CD14-positive monocyte (primary cell): ENCODE measurements around the gene LSM3. TPM values are rescaled to one million over a fixed set of nuclear protein-coding genes. Genes with fewer than 3 reads are reported as not detected.

Experiments used
- DNase-seq, 3 donors: peaks; one replicate each; pipeline ENCODE4 v3.0.0-alpha.2; 2011 to 2022
- H2AFZ ChIP-seq: 2 replicates; pipeline ENCODE4 v1.6.0; 2012; ENCODE audit warnings: mild to moderate bottlenecking, low read depth, low read length, inconsistent platforms; ENCODE audit not compliant: insufficient read depth, poor library complexity, severe bottlenecking
- H3K27ac ChIP-seq, 2 donors: 1 replicate in 1 of 2; 2 replicates in 1 of 2; pipeline ENCODE4 v1.5.1; 2012 to 2013; ENCODE audit warnings: low read length in 2 of 2, control low read depth in 1 of 2, inconsistent platforms in 1 of 2, low read depth in 1 of 2, mild to moderate bottlenecking in 1 of 2
- H3K27me3 ChIP-seq, 2 donors: one replicate each; pipeline versions ENCODE4 v1.6.0 to v1.6.1; 2011 to 2013; ENCODE audit warnings: low read length in 2 of 2; ENCODE audit not compliant: control insufficient read depth in 2 of 2, insufficient read depth in 2 of 2
- H3K36me3 ChIP-seq, 2 donors: replicated peaks in 1 of 2; 1 replicate in 1 of 2; 2 replicates in 1 of 2; pipeline versions ENCODE4 v1.5.1 to v1.6.1; 2012 to 2013; ENCODE audit warnings: low read length in 2 of 2, control low read depth in 1 of 2, inconsistent platforms in 1 of 2, mild to moderate bottlenecking in 1 of 2; ENCODE audit not compliant: insufficient read depth in 2 of 2, control insufficient read depth in 1 of 2
- H3K4me1 ChIP-seq, 2 donors: 1 replicate in 1 of 2; 2 replicates in 1 of 2; pipeline versions ENCODE4 v1.5.1 to v1.6.1; 2012 to 2013; ENCODE audit warnings: low read length in 2 of 2, control low read depth in 1 of 2, inconsistent platforms in 1 of 2, mild to moderate bottlenecking in 1 of 2, moderate library complexity in 1 of 2; ENCODE audit not compliant: insufficient read depth in 2 of 2, control insufficient read depth in 1 of 2
- H3K4me2 ChIP-seq: replicated peaks from 2 replicates; pipeline ENCODE3; 2012; ENCODE audit warnings: low read length, moderate library complexity, mild to moderate bottlenecking; ENCODE audit not compliant: poor library complexity, severe bottlenecking; ENCODE audit errors: extremely low read depth
- H3K4me3 ChIP-seq, 3 experiments: fragments of 200-600 bp in 1 of 3; sonication (generic) in 1 of 3; replicated peaks in 1 of 3; 1 replicate in 2 of 3; 2 replicates in 1 of 3; pipeline ENCODE4 v1.5.1; 2011 to 2013; ENCODE audit warnings: low read length in 3 of 3, mild to moderate bottlenecking in 3 of 3, control low read depth in 2 of 3, low read depth in 2 of 3, inconsistent platforms in 1 of 3, moderate library complexity in 1 of 3
- H3K79me2 ChIP-seq: 2 replicates; pipeline ENCODE4 v1.6.0; 2012; ENCODE audit warnings: mild to moderate bottlenecking, control low read depth, inconsistent platforms, low read length, moderate library complexity; ENCODE audit not compliant: insufficient read depth
- H3K9ac ChIP-seq: 2 replicates; pipeline ENCODE4 v1.6.0; 2017; ENCODE audit warnings: low read length, mild to moderate bottlenecking; ENCODE audit not compliant: insufficient read depth, poor library complexity, severe bottlenecking
- H3K9me3 ChIP-seq, 2 donors: replicated peaks in 1 of 2; 1 replicate in 1 of 2; 2 replicates in 1 of 2; pipeline versions ENCODE4 v1.5.1 to v1.6.1; 2012 to 2013; ENCODE audit warnings: low read length in 2 of 2, control low read depth in 1 of 2; ENCODE audit not compliant: control insufficient read depth in 1 of 2, insufficient read depth in 1 of 2
- H4K20me1 ChIP-seq: 2 replicates; pipeline ENCODE4 v1.6.0; 2012; ENCODE audit warnings: mild to moderate bottlenecking, low read length, control low read depth, moderate library complexity; ENCODE audit not compliant: insufficient read depth
- H3K27ac Mint-ChIP-seq, 7 donors: one replicate each; pipeline ENCODE4 v1.8.0; 2020; ENCODE audit warnings: mild to moderate bottlenecking in 7 of 7, mixed read lengths in 7 of 7, moderate library complexity in 6 of 7, inconsistent platforms in 2 of 7
- H3K27me3 Mint-ChIP-seq, 3 donors: one replicate each; pipeline ENCODE4 v1.8.0; 2021 to 2022; ENCODE audit warnings: low read depth in 3 of 3, mild to moderate bottlenecking in 3 of 3, mixed read lengths in 3 of 3, moderate library complexity in 3 of 3, inconsistent platforms in 1 of 3
- H3K36me3 Mint-ChIP-seq, 2 donors: one replicate each; pipeline ENCODE4 v1.8.0; 2020; ENCODE audit warnings: mixed read lengths in 2 of 2, inconsistent platforms in 1 of 2, mild to moderate bottlenecking in 1 of 2
- H3K4me1 Mint-ChIP-seq: one replicate; pipeline ENCODE4 v1.8.0; 2020; ENCODE audit warnings: mild to moderate bottlenecking, mixed read lengths
- H3K4me3 Mint-ChIP-seq, 2 donors: one replicate each; pipeline ENCODE4 v1.8.0; 2020; ENCODE audit warnings: mild to moderate bottlenecking in 2 of 2, mixed read lengths in 2 of 2, moderate library complexity in 1 of 2
- H3K9me3 Mint-ChIP-seq, 7 donors: one replicate each; pipeline ENCODE4 v1.8.0; 2020 to 2022; ENCODE audit warnings: mixed read lengths in 7 of 7, mild to moderate bottlenecking in 6 of 7, moderate library complexity in 6 of 7, inconsistent platforms in 2 of 7
- CTCF ChIP-seq: fragments of 200-600 bp; IDR thresholded peaks from one replicate; pipeline ENCODE4 v1.8.0; 2022; ENCODE audit warnings: antibody characterized with exemption, mild to moderate bottlenecking
- WGBS: methylation state at CpG from one replicate; pipeline ENCODE4 v1.1.5; 2013; ENCODE audit warnings: missing lambda C conversion rate; ENCODE audit not compliant: insufficient coverage; 5-methylcytosine and 5-hydroxymethylcytosine counted together
- intact Hi-C, 2 donors: fragments of 100-400 bp; cut with micrococcal nuclease; formaldehyde crosslinking; loops; one replicate each; pipeline versions ENCODE4 v1.15.0 to v1.15.1; 2023
- polyA plus RNA-seq, 3 donors: library from polyadenylated mRNA; depleted of rRNA in 1 of 3; unstranded in 2 of 3; stranded (reverse) in 1 of 3; fragments of 300-500 nt in 2 of 3; fragments of >200 nt in 1 of 3; fragmentation: Illumina TruSeq in 2 of 3; gene quantifications; 1 replicate in 2 of 3; 2 replicates in 1 of 3; pipeline ENCODE4 v1.2.3, GENCODE V29; 2012 to 2021

Gene LSM3
- polyA plus RNA-seq, 3 donors, result 4.1 to 23.2 (median 19.8) TPM

DNA sequence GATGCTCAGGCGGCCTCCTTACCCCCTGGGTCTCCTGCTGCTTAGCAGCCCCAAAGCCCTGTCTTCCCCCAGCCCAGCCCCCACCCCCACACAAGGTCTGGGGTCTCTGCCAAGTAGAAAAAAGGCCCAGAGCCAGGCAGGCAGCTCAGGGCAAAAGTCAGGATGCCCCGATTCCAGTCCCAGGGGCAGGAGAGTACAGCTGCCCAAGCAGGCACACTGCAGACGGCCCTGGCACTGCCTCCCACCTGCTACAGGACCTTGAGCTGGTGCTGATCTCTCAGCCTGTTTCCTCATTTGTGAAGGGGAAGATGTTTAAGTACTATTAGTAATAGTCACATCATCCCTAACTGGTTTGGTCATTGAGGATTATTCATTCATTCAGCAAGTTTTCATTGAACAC lies 41.2 kb upstream of the LSM3 start:
- no peak for TF ChIP-seq CTCF
- Histone ChIP-seq H3K79me2 (no peaks in the 10 kb centered on the region), H3K9ac (no peak overlapping the region), H3K4me3 (no peak overlapping the region), H2AFZ (no peak overlapping the region), H4K20me1 (no peaks in the 10 kb centered on the region), H3K27me3 (no peaks in the 10 kb centered on the region), H3K27ac (no peak overlapping the region), H3K4me1 (no peaks in the 10 kb centered on the region), H3K4me2 (no peak overlapping the region), H3K36me3 (peaks cover 87 to 100% of the 10 kb centered on the region in 2 donors), H3K9me3 (no peaks in the 10 kb centered on the region)
- WGBS, result 80% methylated on average over 1 of the region's 3 CpGs
- intact Hi-C loops, result no loop called here
- H3K36me3 Mint-ChIP-seq, result peaks cover 86 to 87% of the 10 kb centered on the region in 2 donors
- H3K4me1 Mint-ChIP-seq, result peaks cover 5% of the 10 kb centered on the region
- H3K9me3 Mint-ChIP-seq, result no peaks in the 10 kb centered on the region
- no peak for DNase-seq
- peak overlapping the region in 1 of 7 donors; percentile 4 for H3K27ac Mint-ChIP-seq
- no peak overlapping the region for H3K4me3 Mint-ChIP-seq
- H3K27me3 Mint-ChIP-seq, result peaks cover 0 to 3% (median 3%) of the 10 kb centered on the region in 3 donors

DNA sequence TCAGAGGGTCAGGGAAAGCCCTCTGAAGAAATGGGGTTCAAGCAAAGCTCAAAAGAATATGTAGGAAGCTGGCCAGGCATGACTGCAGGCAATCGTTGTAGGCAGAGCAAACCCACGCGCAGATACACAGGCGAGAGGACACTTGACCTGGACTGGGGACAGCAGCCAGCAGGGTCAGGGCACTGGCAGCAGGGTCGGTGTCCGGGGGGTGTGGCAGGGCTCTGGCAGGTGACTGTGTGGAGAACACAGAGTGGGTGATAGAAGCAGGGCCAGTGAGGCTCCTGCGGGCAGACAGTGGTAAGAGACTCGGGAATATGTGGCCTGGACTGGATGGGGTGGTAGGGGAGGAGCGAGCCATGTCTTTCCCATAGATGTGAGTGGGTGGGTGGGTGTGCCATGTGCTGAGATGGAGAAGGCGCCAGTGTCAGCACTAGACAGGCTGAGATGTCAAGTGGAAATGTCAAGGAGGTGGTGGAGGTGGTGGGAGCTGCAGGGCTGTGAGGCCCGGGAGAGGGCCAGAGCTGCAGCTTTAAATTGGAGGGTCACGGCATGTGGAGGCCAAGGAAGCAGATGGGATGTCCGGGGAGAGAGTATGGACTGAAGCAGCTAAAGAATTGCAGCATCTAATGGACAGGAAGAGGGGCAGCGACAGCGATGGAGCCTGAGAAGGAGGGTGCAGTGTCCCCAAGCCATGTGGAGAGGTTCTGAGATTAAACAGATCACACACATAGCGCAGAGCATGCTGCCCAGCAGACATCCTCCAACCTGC lies 40.3 kb upstream of the LSM3 start:
- Histone ChIP-seq H3K4me1 (peaks cover 3 to 8% of the 10 kb centered on the region in 2 donors), H2AFZ (no peak overlapping the region), H3K9me3 (no peaks in the 10 kb centered on the region), H3K27ac (peak overlapping the region in 1 of 2 donors; percentile 37), H3K4me2 (no peak overlapping the region), H3K79me2 (no peaks in the 10 kb centered on the region), H3K27me3 (no peaks in the 10 kb centered on the region), H3K36me3 (peaks cover 79 to 93% of the 10 kb centered on the region in 2 donors), H4K20me1 (no peaks in the 10 kb centered on the region), H3K4me3 (no peak overlapping the region), H3K9ac (no peak overlapping the region)
- TF ChIP-seq CTCF, result no peak
- Mint-ChIP-seq H3K4me3 (no peak overlapping the region), H3K27ac (peak overlapping the region in 4 of 7 donors; percentile 4 to 73 (median 20)), H3K9me3 (no peaks in the 10 kb centered on the region), H3K27me3 (peaks cover 0 to 3% (median 3%) of the 10 kb centered on the region in 3 donors), H3K4me1 (peaks cover 10% of the 10 kb centered on the region), H3K36me3 (peaks cover 80 to 84% of the 10 kb centered on the region in 2 donors)
- no peak for DNase-seq
- intact Hi-C loops, result no loop called here
- WGBS, result 99% methylated on average over 14 of the region's 16 CpGs
